Naive thymus-derived CD4-positive, alpha-beta T cell (primary cell): ENCODE results near the gene SLC44A4. TPM values are rescaled to one million over a fixed set of nuclear protein-coding genes. Genes with fewer than 3 reads are reported as not detected.

Experiments used
- ATAC-seq: fragments of 150-1000 bp; cut with Tn5 transposase; 2 replicates; pipeline ENCODE4 v1.10.0; 2021; ENCODE audit warnings: mild to moderate bottlenecking, moderate library complexity
- CTCF ChIA-PET: fragments of 350-600 bp; sonication (Branson Sonifier 250); formaldehyde crosslinking; loops from one replicate; lab custom pipeline; 2021; ENCODE audit warnings: antibody characterized with exemption; lab: Charles Lee
- POLR2A ChIA-PET: fragments of 350-600 bp; sonication (Branson Sonifier 250); formaldehyde crosslinking; loops from one replicate; lab custom pipeline; 2021; ENCODE audit warnings: antibody characterized with exemption, inconsistent platforms; lab: Charles Lee
- DNase-seq, 9 donors: peaks; one replicate each; pipeline versions ENCODE4 v3.0.0 to v3.0.0-alpha.2; 2020 to 2022; ENCODE audit warnings: mixed read lengths in 1 of 9
- H3K27ac ChIP-seq: one replicate; pipeline ENCODE4 v1.7.0; 2013; ENCODE audit warnings: mild to moderate bottlenecking, low read depth, low read length, moderate library complexity
- H3K27me3 ChIP-seq, 2 donors: one replicate each; pipeline ENCODE4 v1.7.0; 2013; ENCODE audit warnings: low read length in 2 of 2, mild to moderate bottlenecking in 2 of 2, moderate library complexity in 2 of 2; ENCODE audit not compliant: control insufficient read depth in 2 of 2, insufficient read depth in 2 of 2
- H3K36me3 ChIP-seq, 3 experiments: 1 replicate in 2 of 3; 2 replicates in 1 of 3; pipeline ENCODE4 v1.7.0; 2013; ENCODE audit warnings: low read length in 3 of 3, mild to moderate bottlenecking in 3 of 3, moderate library complexity in 1 of 3; ENCODE audit not compliant: insufficient read depth in 3 of 3, control insufficient read depth in 2 of 3
- H3K4me1 ChIP-seq, 2 donors: one replicate each; pipeline ENCODE4 v1.7.0; 2013; ENCODE audit warnings: low read length in 2 of 2, mild to moderate bottlenecking in 2 of 2, moderate library complexity in 1 of 2; ENCODE audit not compliant: control insufficient read depth in 2 of 2, insufficient read depth in 2 of 2
- H3K4me3 ChIP-seq: 2 replicates; pipeline ENCODE4 v1.7.0; 2013; ENCODE audit warnings: mild to moderate bottlenecking, low read length
- H3K9me3 ChIP-seq, 3 experiments: 1 replicate in 2 of 3; 2 replicates in 1 of 3; pipeline ENCODE4 v1.7.0; 2013; ENCODE audit warnings: low read length in 3 of 3; ENCODE audit not compliant: control insufficient read depth in 2 of 3
- H3K27ac Mint-ChIP-seq, 9 donors: one replicate each; pipeline ENCODE4 v1.8.0; 2020 to 2022; ENCODE audit warnings: mixed read lengths in 9 of 9, mild to moderate bottlenecking in 8 of 9, moderate library complexity in 5 of 9, inconsistent platforms in 2 of 9
- H3K27me3 Mint-ChIP-seq, 5 donors: one replicate each; pipeline ENCODE4 v1.8.0; 2021 to 2022; ENCODE audit warnings: mixed read lengths in 5 of 5, mild to moderate bottlenecking in 1 of 5
- H3K36me3 Mint-ChIP-seq, 5 donors: one replicate each; pipeline ENCODE4 v1.8.0; 2020 to 2022; ENCODE audit warnings: mixed read lengths in 5 of 5, mild to moderate bottlenecking in 3 of 5, inconsistent platforms in 1 of 5
- H3K4me1 Mint-ChIP-seq, 7 donors: one replicate each; pipeline ENCODE4 v1.8.0; 2020 to 2022; ENCODE audit warnings: mixed read lengths in 7 of 7, mild to moderate bottlenecking in 3 of 7, inconsistent platforms in 1 of 7
- H3K4me3 Mint-ChIP-seq, 10 donors: one replicate each; pipeline ENCODE4 v1.8.0; 2020 to 2022; ENCODE audit warnings: mild to moderate bottlenecking in 10 of 10, mixed read lengths in 10 of 10, moderate library complexity in 6 of 10, inconsistent platforms in 2 of 10
- H3K9me3 Mint-ChIP-seq, 11 donors: one replicate each; pipeline ENCODE4 v1.8.0; 2020 to 2022; ENCODE audit warnings: mixed read lengths in 11 of 11, mild to moderate bottlenecking in 4 of 11, inconsistent platforms in 1 of 11, moderate library complexity in 1 of 11
- intact Hi-C, 2 donors: fragments of 100-400 bp; cut with micrococcal nuclease; formaldehyde crosslinking; loops; one replicate each; pipeline ENCODE4 v1.15.1; 2023
- polyA plus RNA-seq, 2 donors: library from polyadenylated mRNA; unstranded; fragments of 300-500 nt; fragmentation: Illumina TruSeq; gene quantifications; one replicate each; pipeline ENCODE4 v1.2.3, GENCODE V29; 2021
- total RNA-seq, 6 experiments: library from RNA in 5 of 6; stranded (reverse) in 5 of 6; gene quantifications; 1 replicate in 5 of 6; 2 replicates in 1 of 6; pipeline ENCODE4 v1.2.3 and lab custom pipeline; 2021 to 2026

SLC44A4 gene
- total RNA-seq (not detected), polyA plus RNA-seq (not detected), total RNA-seq (lab: John Stamatoyannopoulos, UW) (1.9 reads per million, percentile 8 among the genes with 10 or more reads in this experiment)

- peak within 1 kb of the TSS in 2 of 9 donors; percentile 36 to 67 for H3K27ac Mint-ChIP-seq
- H3K36me3 ChIP-seq, result peaks cover 0 to 43% (median 3%) of the 10 kb centered on the region in 3 experiments
- H3K9me3 Mint-ChIP-seq, result no peaks in the 10 kb centered on the region
- H3K9me3 ChIP-seq, result no peaks in the 10 kb centered on the region
- DNase-seq (no peak), ATAC-seq (no peak)
- H3K27me3 ChIP-seq, result no peaks in the 10 kb centered on the region
- intact Hi-C loops, result no loop called here
- no peaks in the 10 kb centered on the region for H3K4me1 ChIP-seq
- ChIA-PET CTCF (no interaction called here), POLR2A (interaction anchor here (0.5 kb wide), 1 partner anchor 19 kb away, joined by 4 read pairs; the partner anchor contains the start of gene EHMT2)
- H3K4me3 Mint-ChIP-seq, result no peak within 1 kb of the TSS
- no peak within 1 kb of the TSS for H3K27ac ChIP-seq
- H3K4me1 Mint-ChIP-seq, result peaks cover 0 to 4% (median 0%) of the 10 kb centered on the region in 7 donors
- H3K36me3 Mint-ChIP-seq, result peaks cover 6 to 35% (median 17%) of the 10 kb centered on the region in 5 donors
- H3K27me3 Mint-ChIP-seq, result no peaks in the 10 kb centered on the region
- no peak within 1 kb of the TSS for H3K4me3 ChIP-seq
These were observed at the start of gene SLC44A4 for GRCh38 chr6:31878726-31879125. SLC44A4 (minus strand) TSS chr6:31878997; CDS start chr6:31878980, 17 bp downstream.

DNA sequence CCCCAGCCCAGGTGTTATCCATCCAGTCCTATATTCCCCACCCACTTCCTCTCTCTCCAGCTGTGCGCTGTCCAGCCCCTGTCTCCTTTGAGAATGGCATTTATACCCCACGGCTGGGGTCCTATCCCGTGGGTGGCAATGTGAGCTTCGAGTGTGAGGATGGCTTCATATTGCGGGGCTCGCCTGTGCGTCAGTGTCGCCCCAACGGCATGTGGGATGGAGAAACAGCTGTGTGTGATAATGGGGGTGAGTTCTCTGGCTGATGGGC, 49.8 kb upstream of the SLC44A4 start:
- no peak overlapping the region for H3K27ac Mint-ChIP-seq
- H3K9me3 Mint-ChIP-seq, result no peaks in the 10 kb centered on the region
- no peak overlapping the region for H3K4me3 Mint-ChIP-seq
- H3K27me3 Mint-ChIP-seq, result peaks cover 0 to 5% (median 0%) of the 10 kb centered on the region in 5 donors
- Histone ChIP-seq H3K4me3 (no peak overlapping the region), H3K9me3 (no peaks in the 10 kb centered on the region), H3K4me1 (no peaks in the 10 kb centered on the region), H3K36me3 (no peaks in the 10 kb centered on the region), H3K27ac (no peak overlapping the region), H3K27me3 (no peaks in the 10 kb centered on the region)
- POLR2A ChIA-PET, result no interaction called here
- ATAC-seq, result no peak
- no peak for DNase-seq
- intact Hi-C loops, result no loop called here
- no peaks in the 10 kb centered on the region for H3K36me3 Mint-ChIP-seq
- CTCF ChIA-PET, result no interaction called here
- peaks cover 0 to 3% (median 0%) of the 10 kb centered on the region in 7 donors for H3K4me1 Mint-ChIP-seq

GRCh38 chr6:31927863-31928671, 49.3 kb upstream of the SLC44A4 start:
- intact Hi-C loops, result no loop called here
- no peak for DNase-seq
- ATAC-seq, result no peak
- Histone ChIP-seq H3K27me3 (no peaks in the 10 kb centered on the region), H3K4me1 (no peaks in the 10 kb centered on the region), H3K4me3 (no peak overlapping the region), H3K9me3 (no peaks in the 10 kb centered on the region), H3K27ac (no peak overlapping the region), H3K36me3 (no peaks in the 10 kb centered on the region)
- Mint-ChIP-seq H3K27ac (no peak overlapping the region), H3K27me3 (peaks cover 0 to 5% (median 0%) of the 10 kb centered on the region in 5 donors), H3K9me3 (no peaks in the 10 kb centered on the region), H3K36me3 (no peaks in the 10 kb centered on the region), H3K4me3 (no peak overlapping the region), H3K4me1 (peaks cover 0 to 3% (median 0%) of the 10 kb centered on the region in 7 donors)
- ChIA-PET CTCF (no interaction called here), POLR2A (no interaction called here)

DNA sequence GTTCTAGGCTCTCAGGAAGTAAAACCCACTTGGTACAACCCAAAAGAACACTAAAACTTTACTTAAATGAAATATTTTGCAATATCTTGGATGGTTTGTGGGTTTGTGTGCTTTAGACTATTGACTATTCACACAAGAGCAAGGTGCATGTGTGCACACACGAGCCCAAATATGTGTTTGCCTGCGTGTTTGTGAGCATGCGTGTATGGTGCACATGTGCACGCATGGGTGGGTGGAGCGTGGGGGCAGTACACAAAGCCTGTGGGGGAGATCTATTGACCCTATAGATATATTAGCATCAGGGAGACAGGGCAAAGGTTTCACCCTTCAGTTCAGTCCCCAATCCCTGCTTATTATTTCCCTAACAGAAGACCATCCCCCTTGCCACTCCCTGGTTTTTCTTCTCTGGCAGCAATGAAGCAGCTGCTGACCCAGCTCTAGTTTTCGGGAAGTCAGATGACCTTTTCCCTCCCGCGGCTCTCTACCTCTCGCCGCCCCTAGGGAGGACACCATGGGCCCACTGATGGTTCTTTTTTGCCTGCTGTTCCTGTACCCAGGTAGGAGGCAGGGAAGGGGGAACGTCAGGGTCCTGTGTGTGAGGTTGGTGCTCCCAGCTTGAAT, 48.6 kb upstream of the SLC44A4 start, which contains the start of gene C2:
Gene C2, plus strand, starts transcription at position 476 of the 621 bp plus-strand sequence. Its CDS starts 36 bp downstream, at position 512.
- H3K4me1 ChIP-seq, result no peaks in the 10 kb centered on the region
- Mint-ChIP-seq H3K36me3 (no peaks in the 10 kb centered on the region), H3K4me1 (peaks cover 0 to 5% (median 0%) of the 10 kb centered on the region in 7 donors), H3K27ac (no peak within 1 kb of the TSS), H3K27me3 (peaks cover 0 to 5% (median 0%) of the 10 kb centered on the region in 5 donors), H3K9me3 (no peaks in the 10 kb centered on the region), H3K4me3 (no peak within 1 kb of the TSS)
- H3K9me3 ChIP-seq, result no peaks in the 10 kb centered on the region
- H3K27ac ChIP-seq, result no peak within 1 kb of the TSS
- H3K27me3 ChIP-seq, result no peaks in the 10 kb centered on the region
- no peaks in the 10 kb centered on the region for H3K36me3 ChIP-seq
- intact Hi-C loops, result no loop called here
- DNase-seq, result no peak
- H3K4me3 ChIP-seq, result no peak within 1 kb of the TSS
- POLR2A ChIA-PET, result no interaction called here
- CTCF ChIA-PET, result no interaction called here
- no peak for ATAC-seq

DNA sequence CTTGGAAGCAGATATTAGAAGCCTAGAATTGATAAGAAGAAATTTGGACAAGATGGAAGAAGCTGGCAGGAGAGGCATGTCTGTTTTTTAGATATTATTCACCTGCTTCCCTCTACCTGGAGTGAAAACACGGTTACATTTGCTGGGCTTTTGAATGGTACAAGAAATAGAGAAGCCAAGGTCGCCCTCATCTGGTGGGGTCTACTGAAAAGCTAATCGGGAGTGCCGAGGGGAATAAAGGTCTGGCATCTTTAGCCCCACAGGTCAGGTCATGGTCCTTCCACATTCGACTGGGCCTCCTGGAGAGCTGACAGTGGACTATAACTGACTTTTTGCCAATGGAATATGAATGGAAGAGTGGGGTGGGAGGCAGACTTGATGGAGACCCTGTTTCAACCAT, 44.1 kb upstream of the SLC44A4 start:
- Histone ChIP-seq H3K27me3 (no peaks in the 10 kb centered on the region), H3K9me3 (no peaks in the 10 kb centered on the region), H3K4me3 (no peak overlapping the region), H3K36me3 (no peaks in the 10 kb centered on the region), H3K27ac (no peak overlapping the region), H3K4me1 (no peaks in the 10 kb centered on the region)
- H3K4me3 Mint-ChIP-seq, result no peak overlapping the region
- CTCF ChIA-PET, result interaction anchor here (0.7 kb wide), 1 partner anchor 284 kb away, joined by 5 read pairs; no protein-coding TSS in a partner anchor
- POLR2A ChIA-PET, result interaction anchor here (0.7 kb wide), 1 partner anchor 15 kb away, joined by 3 read pairs; no protein-coding TSS in a partner anchor
- peak overlapping the region in 1 of 9 donors; percentile 45 for H3K27ac Mint-ChIP-seq
- H3K9me3 Mint-ChIP-seq, result no peaks in the 10 kb centered on the region
- intact Hi-C loops, result no loop called here
- DNase-seq (peak in 4 of 9 donors; percentile 18 to 22 (median 22)), ATAC-seq (no peak)
- peaks cover 0 to 8% (median 0%) of the 10 kb centered on the region in 7 donors for H3K4me1 Mint-ChIP-seq
- no peaks in the 10 kb centered on the region for H3K36me3 Mint-ChIP-seq
- peaks cover 0 to 3% (median 0%) of the 10 kb centered on the region in 5 donors for H3K27me3 Mint-ChIP-seq

DNA sequence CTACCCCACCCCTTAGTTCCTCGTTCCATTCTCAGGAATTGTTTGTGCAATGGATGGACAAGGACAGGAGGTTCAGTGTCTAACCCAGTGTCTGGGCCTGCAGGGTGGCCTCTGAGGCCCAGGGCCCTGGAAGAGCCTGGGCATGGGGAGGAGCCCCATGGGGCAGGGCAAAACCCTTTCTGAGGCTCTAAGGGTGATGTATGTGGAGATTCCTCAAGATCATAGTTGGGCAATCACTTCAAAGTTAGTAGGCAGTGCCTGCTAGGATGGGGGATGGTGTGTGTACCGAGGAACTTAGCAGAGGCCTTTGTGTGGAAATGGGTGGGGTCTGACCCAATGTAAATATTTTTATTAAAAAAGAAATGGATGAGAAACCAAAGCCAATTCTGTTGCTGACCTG, 42.0 kb upstream of the SLC44A4 start:
- DNase-seq, result no peak
- no peaks in the 10 kb centered on the region for H3K4me1 ChIP-seq
- H3K27me3 Mint-ChIP-seq, result peaks cover 1 to 5% (median 2%) of the 10 kb centered on the region in 5 donors
- H3K36me3 ChIP-seq, result no peaks in the 10 kb centered on the region
- H3K4me3 Mint-ChIP-seq, result no peak overlapping the region
- ChIA-PET POLR2A (no interaction called here), CTCF (no interaction called here)
- no peaks in the 10 kb centered on the region for H3K9me3 ChIP-seq
- intact Hi-C loops, result no loop called here
- peaks cover 0 to 8% (median 0%) of the 10 kb centered on the region in 7 donors for H3K4me1 Mint-ChIP-seq
- ATAC-seq, result peak; percentile 22
- no peaks in the 10 kb centered on the region for H3K36me3 Mint-ChIP-seq
- H3K9me3 Mint-ChIP-seq, result no peaks in the 10 kb centered on the region
- H3K27me3 ChIP-seq, result no peaks in the 10 kb centered on the region
- H3K27ac ChIP-seq, result no peak overlapping the region
- H3K27ac Mint-ChIP-seq, result peak overlapping the region in 1 of 9 donors; percentile 68
- H3K4me3 ChIP-seq, result no peak overlapping the region
